ENCODE measurements around the gene VSTM5.
"Not testable (repeated sequence)": the region's sequence is repeated elsewhere in the genome, so short reads cannot be mapped to it uniquely, and the experiment has no call there.

VSTM5 gene, protein sequence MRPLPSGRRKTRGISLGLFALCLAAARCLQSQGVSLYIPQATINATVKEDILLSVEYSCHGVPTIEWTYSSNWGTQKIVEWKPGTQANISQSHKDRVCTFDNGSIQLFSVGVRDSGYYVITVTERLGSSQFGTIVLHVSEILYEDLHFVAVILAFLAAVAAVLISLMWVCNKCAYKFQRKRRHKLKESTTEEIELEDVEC
- total RNA-seq: 0 reads per million in 4 experiments

DNA sequence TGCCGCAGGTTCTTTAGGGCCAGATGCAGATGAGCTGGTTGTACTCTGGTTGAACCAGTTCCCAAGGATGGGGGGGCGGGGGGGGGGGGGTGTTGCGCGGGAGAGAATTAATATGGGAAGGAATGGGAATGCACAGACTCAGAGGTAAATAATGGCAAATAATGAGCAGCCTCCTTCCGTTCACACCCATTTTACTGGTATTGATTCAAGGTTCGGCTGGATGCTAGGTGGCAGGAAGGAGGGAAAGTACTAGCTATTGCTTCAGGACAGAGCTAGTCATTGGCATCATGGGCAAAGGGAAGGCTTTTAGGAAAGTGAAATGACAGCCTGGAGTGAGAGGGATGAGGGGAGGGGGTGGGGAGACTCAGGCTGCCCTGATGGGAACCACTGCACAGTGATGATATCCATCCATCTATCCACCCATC is at the start of gene VSTM5:
Gene VSTM5 (minus strand): TSS at position 25 of the 425 bp plus-strand sequence. CDS start 116 bp downstream, outside the sequence.
- DNase-seq: no peak

DNA sequence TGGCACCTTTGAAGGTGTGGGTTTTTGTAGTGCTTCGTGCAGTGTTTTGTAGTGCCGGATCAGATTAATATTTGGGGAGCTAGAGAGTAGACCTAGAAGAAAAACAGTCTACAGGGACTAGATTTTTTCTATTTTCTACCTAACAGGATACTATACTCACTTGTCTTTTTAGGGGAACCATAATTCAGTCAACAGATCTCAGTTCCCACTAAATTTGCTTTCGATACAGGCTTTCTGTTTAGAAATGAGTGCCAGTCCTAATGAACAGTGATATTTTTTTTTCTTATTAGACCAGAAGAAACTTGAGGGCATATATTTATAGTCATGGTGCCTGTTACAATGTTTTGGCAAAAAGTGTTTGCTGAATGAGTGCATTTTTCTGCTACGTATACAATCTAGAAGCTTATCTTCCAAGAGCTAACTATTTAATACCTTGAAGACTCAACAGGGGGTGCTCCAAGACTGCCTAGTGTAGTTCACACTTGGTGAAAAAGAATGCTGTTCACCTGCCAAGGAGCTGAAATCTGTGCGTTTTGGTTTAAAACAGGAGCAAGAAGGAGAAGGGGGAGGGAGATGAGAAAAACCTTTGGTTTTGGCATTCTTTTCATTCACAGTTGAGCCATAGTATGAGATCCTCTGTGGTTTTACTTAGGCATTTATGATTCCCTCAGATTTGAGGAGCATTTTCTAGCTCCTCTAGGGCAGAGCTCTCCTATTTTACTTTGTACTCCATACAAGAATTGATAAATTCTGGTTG is 44.9 kb upstream of the VSTM5 start:
- DNase-seq: no peak

DNA sequence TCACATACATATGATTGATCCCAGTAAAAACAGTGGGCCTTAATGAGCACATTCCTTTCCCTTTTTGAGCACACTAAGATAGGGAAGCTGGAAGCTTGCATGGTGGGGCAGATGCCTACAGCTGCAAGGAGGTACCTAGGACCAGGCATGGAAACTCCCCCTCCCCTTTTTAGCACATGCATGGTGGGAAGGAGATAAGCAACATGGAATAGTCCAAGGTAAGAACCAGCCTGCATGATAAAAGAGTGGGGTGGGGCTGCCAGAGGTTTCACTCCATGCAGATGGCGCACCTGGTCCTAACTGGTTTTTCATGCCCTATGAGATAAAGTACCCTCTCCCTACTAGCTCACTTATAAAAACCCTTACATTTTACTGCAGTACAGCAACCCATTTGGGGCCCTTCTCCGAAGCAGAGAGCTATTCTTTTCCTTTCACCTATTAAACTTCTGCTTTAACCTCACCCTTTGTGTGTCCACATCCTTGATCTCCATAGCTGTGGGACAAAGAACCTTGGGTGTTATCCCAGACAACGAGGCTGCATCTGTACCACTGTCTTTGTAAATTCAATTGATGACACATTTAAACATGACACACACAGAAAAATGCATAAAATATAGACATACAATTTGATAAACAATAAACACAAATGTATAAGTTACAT is 40.1 kb upstream of the VSTM5 start:
- no peak for DNase-seq

DNA sequence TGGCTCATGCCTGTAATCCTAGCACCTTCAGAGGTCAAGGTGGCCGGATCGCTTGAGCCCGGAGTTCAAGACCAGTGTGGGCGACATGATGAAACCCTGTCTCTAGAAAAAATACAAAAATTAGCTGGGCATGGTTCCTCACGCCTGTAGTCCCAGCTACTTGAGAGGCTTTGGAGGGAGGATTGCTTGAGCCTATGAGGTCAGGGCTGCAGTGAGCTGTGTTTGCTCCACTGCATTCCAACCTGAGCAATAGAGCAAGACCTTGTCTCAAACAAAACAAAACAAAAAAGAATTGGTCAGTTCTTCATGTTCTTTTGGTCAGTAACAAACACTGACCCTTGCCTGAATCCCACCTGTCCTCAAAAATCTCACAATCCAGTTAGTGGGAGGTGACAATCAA is 36.7 kb upstream of the VSTM5 start:
- DNase-seq: no peak

DNA sequence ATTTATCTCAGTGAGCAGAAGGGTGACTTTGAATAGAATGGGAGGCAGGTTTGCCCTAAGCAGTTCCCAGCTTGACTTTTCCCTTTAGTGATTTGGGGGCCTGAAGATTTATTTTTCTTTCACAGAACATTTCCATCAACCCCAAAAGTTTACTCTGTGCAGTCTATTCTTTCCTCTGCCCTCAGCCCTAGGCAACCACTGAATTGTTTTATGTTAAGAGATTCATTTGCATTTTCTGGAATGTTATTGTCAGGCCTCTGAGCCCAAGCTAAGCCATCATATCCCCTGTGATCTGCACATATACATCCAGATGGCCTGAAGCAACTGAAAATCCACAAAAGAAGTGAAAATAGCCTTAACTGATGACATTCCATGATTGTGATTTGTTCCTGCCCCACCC is 28.7 kb upstream of the VSTM5 start:
- DNase-seq: not testable (repeated sequence)

DNA sequence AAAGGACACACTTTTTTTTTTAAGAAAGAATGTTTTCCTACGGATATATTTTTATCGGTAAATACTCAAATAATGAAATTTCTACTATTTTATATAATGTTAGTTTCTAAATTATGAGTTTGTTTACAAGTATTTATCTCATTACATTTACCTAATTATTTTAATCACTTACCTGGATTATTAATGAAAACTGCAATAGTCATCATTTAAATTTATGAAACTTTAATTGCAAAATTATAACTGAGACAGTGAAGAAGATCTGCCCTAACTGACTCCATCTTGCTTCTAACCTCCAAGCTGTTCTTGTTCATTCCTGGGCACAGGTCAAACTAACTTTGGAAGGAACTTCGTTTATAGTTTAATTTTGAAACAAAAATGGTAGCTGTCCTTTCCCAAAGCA is 25.2 kb upstream of the VSTM5 start:
- DNase-seq: no peak

DNA sequence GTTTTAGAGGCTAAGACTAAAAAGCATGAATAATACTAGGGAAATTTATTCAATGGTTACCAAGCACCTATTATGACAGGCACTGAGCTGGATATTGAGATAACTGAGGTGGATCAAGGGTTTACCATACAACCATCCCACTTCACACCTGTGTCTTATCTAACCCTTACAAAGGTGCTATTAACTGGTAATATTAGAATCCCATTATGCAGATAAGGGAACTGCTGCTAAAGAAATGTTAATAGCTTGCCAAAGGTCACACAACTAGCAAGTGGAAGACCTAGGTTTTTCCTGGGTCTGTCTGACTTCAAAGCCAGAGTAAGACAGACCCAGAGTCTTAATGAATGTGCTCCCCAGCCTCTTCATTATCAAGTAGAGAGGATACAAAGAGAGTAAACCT is 21.1 kb upstream of the VSTM5 start:
- no peak for DNase-seq

DNA sequence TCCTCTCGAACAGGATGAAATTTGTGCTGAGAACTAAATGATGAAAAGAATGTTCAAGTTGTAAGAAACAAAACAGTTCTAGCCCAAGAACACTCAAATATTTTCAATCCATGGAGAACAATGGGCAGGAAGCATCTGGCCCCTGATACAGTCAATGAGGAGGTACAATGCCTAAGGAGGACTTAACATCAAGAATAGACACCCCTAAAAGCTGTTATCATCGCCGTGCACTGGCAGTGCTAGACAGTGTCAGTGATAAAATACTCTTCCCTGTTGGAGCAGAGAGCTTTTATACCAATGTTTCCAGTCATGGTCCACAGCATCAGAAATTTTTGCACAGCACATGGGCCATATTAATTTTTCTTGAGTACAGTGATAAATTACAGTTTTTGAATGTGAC is 20.2 kb upstream of the VSTM5 start:
- no peak for DNase-seq

DNA sequence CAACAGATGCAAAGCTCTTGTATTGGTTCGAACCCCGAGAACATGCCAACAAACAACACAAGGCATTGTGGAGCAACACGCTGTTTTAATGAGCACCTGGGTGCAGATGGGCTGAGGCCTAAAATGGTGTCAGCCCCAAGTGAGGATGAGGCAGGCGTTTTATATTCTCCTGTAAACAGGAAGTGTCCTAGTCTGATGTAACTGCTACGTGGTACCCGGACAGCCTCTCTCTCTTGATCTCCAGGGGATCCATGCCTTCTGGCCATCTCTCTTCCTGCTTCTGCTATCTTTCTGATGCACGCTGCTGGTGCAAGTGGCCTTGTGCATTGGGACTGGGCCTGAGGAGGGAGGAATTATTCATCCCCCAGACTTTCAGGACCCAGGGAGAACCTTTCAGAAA is 19.4 kb upstream of the VSTM5 start:
- DNase-seq: no peak

DNA sequence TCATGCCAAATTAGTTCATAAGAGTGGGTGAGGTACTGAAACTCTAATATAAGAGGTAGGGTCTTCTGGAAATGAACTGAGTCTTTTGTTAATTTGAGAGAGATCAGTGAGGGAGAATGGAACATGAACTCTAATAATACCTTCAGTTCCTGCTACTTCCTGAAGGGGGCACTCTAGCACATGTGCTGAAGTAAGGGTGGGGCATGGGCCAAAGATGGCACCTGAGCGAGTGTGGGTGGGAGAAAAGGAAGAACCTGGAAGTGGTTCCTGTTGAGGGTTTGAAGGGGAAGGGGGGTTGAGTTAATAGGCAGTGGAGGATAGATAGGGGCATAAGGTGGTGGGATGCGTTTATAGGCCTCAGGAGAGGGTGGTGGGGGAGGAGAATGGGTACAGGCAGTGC is 18.0 kb upstream of the VSTM5 start:
- not testable (repeated sequence) for DNase-seq

DNA sequence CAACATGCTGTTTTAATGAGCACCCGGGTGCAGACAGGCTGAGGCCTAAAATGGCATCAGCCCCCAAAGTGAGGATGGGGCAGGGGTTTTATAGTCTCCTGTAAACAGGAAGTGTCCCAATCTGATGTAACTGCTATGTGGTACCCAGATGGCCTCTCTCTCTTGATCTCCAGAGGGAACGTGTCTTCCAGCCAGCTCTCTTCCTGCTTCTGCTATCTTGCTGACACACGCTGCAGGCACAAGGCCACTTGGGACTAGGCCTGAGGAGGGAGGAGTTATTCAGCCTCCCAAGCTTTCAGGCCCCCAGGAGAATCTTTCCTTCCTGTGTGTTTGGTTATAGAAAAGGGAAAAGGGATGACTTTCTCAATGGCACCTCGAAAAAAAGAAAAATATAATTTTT is 11.4 kb upstream of the VSTM5 start:
- no peak for DNase-seq

DNA sequence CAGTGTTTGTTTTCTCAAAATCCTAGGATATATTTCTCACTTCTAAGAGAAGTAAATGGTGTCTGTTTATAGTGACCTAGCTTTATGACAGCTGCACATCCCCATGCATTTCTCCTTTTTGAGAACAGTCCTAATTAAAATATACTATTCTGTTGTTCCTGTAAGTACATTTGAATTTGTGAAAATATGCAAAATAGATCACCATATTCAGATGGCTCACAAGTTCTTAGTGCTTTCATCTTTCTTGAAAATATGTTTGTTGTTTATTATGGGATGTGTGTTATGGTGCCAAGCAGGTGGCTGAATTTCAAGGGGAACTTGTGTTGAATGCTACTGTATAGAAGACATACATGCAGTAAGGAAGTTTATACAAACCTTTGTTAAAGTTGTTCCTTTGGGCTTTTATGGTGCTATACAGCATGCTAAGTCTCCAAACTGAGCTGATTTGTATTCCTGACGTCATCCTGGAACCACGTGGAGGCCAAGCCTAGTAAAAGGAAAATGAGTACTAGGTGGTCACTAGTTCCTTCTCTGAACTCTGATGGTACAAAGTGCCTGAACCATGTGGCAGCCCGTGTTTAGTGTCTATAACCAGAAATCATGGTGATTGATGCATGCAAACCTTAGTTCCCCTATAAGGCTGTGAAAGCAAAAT is 7.8 kb upstream of the VSTM5 start:
- DNase-seq: no peak

DNA sequence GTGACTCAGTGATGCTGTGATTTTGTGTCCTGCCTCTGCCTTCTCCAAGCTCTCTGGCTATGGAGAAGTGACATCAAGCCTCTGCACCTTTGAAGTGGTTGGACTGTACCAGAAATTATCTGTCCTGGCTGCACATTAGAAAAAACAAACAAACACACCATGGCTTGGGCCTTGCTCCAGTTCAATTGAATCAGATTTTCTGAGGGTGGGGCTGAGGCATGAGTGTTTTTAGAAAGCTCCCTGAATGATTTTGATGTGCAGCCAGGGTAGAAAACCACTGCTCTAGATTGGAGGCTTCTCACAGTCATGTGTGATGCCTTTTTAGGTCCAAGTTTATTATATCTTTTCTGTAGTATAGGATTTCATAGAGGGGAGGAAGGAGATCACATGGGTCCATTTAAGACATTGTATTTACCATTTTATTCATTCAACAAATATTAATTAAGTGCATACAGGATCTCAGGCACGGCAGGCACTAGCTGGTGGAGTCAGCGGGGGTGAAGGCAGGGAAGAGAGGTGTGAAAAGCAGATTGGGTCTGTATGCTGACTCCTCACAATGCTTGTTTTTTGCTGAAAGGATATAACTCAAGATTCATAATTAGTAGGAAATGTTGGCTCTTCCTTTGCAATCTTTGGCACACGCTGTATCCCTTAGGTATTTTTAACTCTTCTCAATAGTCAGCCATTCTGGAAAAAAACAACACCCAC is 7.1 kb upstream of the VSTM5 start:
- DNase-seq: no peak

DNA sequence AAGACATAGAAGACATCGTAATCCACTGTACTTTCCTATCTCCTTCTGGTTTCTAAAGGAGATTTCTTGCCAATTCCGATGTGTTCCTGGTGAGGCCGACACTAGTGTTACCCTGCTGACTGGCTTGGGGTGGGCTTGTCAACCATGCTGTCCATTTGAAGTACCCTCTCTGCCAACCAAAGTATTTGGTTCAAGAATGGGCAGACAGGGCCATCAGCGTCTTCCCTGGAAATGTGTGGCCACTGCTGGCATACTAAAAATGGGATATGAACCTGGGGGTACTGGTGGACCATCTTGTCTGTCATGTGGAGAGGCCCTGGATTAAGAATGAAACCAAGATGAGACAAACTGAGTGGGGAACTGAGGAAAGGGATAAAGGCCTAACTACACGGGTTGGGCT is 1.8 kb upstream of the VSTM5 start:
- DNase-seq: no peak

DNA sequence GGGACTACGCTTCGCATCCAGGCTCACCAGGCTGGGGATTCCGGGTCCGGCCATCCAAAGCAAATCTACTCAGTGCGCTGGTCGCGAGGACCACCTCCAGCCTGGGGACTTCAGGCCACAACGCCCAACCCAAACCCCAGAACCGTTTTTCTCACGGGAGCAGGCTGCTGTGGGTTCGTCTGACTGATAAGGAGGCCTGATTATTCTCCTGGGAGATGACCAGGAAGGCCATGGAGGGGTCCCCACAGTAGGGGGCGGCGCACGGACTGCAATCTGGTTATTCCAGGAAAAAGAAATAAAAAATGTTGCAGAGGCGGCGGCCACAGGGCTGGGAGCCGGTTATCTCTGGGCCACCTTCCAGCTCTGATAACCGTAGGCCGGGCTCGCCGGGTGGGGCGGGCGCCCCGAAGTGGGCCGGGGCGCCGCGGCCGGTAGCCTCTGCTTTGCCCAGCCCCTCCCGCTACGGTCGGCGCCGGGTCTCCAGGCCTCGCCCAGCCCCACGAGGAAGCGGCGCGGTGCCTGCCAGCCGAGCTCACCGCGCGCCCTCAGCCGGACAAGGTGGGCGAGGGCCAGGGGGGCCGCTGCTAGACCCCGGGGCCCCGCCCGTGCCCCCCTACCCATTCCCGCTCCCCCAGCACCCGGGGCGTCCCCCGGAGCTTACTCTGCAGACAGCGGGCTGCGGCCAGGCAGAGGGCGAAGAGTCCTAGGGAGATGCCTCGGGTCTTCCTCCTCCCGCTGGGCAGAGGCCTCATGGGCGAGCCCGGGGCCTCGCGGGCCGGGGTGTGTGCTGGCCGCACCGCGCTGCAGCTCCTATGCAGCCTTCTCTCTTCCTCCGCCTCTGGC is 446 bp downstream of the VSTM5 start:
- DNase-seq: no peak

DNA sequence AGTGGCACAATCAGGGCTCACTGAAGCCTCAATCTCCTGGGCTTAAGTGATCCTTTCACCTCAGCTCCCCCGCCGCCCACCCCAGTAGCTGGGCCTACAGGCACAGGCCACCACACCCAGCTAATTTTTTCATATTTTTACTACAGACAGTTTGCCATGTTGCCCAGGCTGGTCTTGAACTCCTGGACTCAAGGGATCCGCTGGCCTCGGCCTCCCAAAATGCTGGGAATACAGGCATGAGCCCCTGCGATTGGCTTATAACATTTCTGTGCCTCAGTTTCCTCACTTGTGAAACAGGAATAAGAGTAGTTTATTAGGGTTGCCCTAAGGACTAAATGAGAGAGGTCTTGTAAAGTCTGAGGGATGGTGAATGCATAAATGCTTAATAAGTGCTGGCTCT is 1.2 kb downstream of the VSTM5 start:
- no peak for DNase-seq

DNA sequence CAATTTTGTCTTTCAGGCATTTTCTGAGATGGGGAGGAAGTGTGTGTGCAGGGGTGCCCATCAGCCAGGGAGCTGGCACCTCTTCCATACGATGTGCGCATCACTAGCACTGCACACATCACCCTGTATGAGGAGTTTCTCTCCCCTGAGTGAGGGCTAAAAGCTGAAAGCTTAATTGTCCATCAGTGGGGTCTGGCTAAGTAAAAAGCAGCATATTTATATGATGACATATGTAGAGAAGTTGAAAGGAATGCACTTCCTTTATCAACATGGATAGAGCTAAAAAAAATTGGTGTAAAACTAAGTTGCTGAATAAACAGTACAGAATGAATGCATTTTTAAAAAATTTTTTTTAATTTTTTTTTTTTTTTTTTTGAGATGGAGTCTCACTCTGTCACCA is 4.0 kb downstream of the VSTM5 start:
- no peak for DNase-seq

DNA sequence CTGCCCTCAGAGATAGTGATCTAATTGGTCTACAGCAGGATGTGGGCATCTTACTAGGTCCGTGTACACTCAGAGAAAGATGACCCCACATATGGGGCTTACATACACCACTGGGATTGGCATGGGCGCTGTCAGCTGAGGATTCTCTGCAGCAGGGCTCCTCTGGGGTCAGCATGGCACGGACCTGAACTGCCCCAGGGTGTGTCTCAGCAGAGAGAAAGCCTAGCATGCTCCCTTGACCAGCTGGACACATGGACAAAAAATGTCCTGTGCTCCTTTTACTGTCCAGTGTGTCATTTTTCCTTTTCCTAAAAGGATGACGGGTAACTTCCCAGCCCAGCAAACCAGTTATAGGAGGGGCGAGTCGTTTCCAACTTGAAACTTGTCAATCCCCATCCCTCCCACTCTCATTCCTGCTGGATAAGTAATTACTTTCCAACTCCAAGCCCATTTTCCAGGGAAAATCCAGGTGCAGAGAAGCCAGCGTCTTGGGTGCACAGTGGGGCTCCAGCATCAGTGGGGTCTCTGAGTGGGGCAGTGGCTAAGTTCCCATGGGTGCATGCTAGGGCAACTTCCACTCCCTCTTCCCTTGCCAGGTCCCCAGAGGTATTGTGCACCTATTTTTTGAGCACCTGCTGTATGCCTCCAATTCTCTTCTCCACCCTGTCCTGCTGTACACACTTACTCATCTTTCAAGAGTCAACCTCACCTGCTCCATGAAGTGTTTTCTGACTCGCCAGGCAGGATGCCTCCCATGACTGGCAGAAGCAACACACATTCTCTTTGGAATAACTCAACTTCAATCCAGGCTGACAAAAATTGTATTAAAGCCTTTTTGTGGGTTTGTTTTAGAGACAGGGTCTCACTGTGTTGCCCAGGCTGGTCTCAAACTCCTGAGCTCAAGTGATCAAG is 5.0 kb downstream of the VSTM5 start:
- DNase-seq: no peak

DNA sequence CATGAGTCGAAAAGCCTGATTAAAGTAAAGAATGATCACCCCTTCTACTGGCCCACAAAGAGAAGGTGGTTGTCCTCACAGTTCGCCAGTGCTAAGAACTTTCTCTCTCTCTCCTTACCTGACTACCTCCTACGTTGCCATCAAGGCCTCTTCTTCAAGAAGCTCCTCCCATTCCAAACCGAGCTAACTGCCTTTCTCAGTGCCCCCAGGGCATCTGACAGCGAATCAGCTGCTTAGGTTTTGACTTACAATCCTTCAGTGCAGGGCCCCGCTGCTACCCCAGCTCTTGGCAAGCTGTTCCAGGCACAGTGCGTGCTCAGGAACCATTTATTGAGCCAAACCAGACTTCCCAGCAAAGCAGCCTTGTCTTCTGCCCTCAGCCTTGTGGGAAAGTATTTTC is 5.8 kb downstream of the VSTM5 start:
- no peak for DNase-seq

DNA sequence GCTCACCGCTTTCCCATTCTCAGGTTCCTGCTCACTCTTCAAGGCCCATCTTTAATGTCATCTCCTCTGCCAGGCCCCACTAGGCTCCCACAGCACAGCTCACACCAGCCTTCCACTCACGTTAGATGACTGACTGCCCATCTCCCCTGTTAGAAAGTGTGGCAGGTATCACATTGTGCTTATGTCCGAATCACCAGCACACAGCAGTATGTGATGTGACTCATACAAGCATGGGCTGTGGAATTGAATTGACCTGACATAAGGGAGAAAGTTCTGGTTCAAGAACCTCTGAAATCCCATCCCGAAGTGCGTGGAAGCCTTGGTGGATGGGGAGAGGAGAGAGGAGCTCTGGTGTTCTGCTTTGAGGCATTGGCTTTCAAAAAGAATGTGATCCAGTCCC is 6.5 kb downstream of the VSTM5 start:
- no peak for DNase-seq

DNA sequence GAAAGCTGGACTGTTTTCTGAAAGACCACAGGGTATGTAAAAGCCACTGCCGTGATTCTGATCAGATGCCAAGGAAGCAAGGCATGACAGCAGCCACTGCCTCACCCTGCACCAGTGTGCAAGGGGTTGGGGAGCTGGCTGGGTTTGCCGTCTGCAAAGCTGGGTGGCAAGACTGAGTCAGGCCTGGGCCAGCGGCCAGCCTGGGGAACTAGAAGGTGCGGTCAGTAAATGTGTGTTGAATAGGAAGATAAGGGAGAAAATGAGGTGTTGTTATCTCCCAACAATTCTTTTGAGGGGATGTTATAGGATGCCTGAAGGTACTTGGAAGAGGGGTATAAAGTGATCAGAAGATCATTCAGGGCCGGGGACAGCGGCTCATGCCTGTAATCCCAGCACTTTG is 8.0 kb downstream of the VSTM5 start:
- DNase-seq: no peak

Data from effector CD8-positive, alpha-beta T cell (primary cell).